ENCODE data around the gene MRPL52.
A peak's percentile ranks its signal among the peaks of the same experiment; 100 is the strongest.
"Not testable (repeated sequence)": the region's sequence is repeated elsewhere in the genome, so short reads cannot be mapped to it uniquely, and the experiment has no call there.

Gene MRPL52

GRCh38 chr14:22829661-22830442 lies at the start of gene MRPL52:
MRPL52 (plus strand) TSS chr14:22829887; CDS start chr14:22829913, 26 bp downstream.
- H3K27ac Mint-ChIP-seq = peak within 1 kb of the TSS; percentile 97
- H3K4me3 Mint-ChIP-seq = peak within 1 kb of the TSS; percentile 95
- H3K4me1 Mint-ChIP-seq (ENCODE audit: low read depth) = peaks cover 29% of the 10 kb centered on the region
- H3K36me3 Mint-ChIP-seq (ENCODE audit: low read depth) = peaks cover 51% of the 10 kb centered on the region
- H3K27me3 Mint-ChIP-seq = no peaks in the 10 kb centered on the region
- DNase-seq = peak; percentile 91
- peaks cover 7% of the 10 kb centered on the region for H3K9me3 Mint-ChIP-seq

GRCh38 chr14:22780105-22780679 lies 49.5 kb upstream of the MRPL52 start:
- no peak for DNase-seq

DNA sequence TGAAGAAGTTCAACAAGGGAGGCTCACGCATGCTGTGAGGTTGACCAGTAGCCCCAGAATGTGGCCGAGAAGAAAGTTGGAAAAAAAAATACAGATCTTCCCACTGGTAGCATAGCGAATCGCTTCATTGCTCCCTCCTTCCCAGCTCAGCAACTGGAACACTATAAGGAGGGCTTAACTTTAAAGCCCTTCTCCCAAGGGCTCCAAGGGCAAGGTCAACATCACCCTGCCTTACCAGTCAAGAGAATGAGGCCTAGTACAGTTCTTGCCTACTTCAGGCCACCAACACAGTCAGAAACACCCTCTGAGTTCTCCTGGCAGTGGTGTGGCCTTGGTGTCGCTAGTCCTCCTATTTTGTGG lies 48.8 kb upstream of the MRPL52 start:
- Mint-ChIP-seq H3K36me3 (ENCODE audit: low read depth) (peaks cover 2% of the 10 kb centered on the region), H3K9me3 (no peaks in the 10 kb centered on the region), H3K27ac (no peak overlapping the region)

More at GRCh38 chr14:22780105-22780679, 49.5 kb upstream of the MRPL52 start:
- Mint-ChIP-seq H3K27me3 (no peaks in the 10 kb centered on the region), H3K4me1 (ENCODE audit: low read depth) (no peaks in the 10 kb centered on the region), H3K27ac (no peak overlapping the region), H3K9me3 (no peaks in the 10 kb centered on the region), H3K36me3 (ENCODE audit: low read depth) (peaks cover 7% of the 10 kb centered on the region), H3K4me3 (no peak overlapping the region)

GRCh38 chr14:22781301-22781991 lies 48.2 kb upstream of the MRPL52 start:
- Mint-ChIP-seq H3K27ac (no peak overlapping the region), H3K4me1 (ENCODE audit: low read depth) (no peaks in the 10 kb centered on the region)

More for the DNA sequence above, 48.8 kb upstream of the MRPL52 start:
- Mint-ChIP-seq H3K27me3 (no peaks in the 10 kb centered on the region), H3K4me3 (no peak overlapping the region), H3K4me1 (ENCODE audit: low read depth) (no peaks in the 10 kb centered on the region)
- DNase-seq = no peak

GRCh38 chr14:22786685-22787084 lies 43.0 kb upstream of the MRPL52 start:
- peaks cover 5% of the 10 kb centered on the region for H3K4me1 Mint-ChIP-seq (ENCODE audit: low read depth)
- H3K27me3 Mint-ChIP-seq = no peaks in the 10 kb centered on the region
- H3K27ac Mint-ChIP-seq = no peak overlapping the region
- DNase-seq = no peak
- no peaks in the 10 kb centered on the region for H3K9me3 Mint-ChIP-seq
- no peaks in the 10 kb centered on the region for H3K36me3 Mint-ChIP-seq (ENCODE audit: low read depth)
- H3K4me3 Mint-ChIP-seq = no peak overlapping the region

More at GRCh38 chr14:22781301-22781991, 48.2 kb upstream of the MRPL52 start:
- DNase-seq = no peak
- Mint-ChIP-seq H3K9me3 (no peaks in the 10 kb centered on the region), H3K4me3 (no peak overlapping the region), H3K27me3 (no peaks in the 10 kb centered on the region), H3K36me3 (ENCODE audit: low read depth) (no peaks in the 10 kb centered on the region)

DNA sequence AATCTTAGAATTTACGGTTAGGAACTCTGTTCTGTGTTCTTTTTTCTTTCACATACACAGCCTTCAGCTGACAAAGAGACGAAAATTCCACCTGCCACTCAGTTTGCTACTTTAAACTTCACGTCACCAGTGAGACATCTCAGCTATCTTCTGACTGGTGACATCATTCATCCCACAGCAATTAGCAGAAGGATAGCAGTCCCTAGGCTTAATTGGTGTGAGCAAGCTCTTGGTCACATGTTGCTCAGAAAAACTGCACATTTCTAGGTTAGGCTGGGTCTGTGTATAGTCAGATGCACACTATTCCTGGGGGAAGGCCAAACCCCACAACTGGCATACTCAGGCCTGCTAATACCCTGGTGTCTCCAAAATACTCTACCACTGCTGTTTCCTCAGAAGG lies 38.4 kb upstream of the MRPL52 start:
- no peaks in the 10 kb centered on the region for H3K36me3 Mint-ChIP-seq (ENCODE audit: low read depth)
- H3K27ac Mint-ChIP-seq = no peak overlapping the region
- no peak overlapping the region for H3K4me3 Mint-ChIP-seq
- no peaks in the 10 kb centered on the region for H3K9me3 Mint-ChIP-seq
- peaks cover 6% of the 10 kb centered on the region for H3K27me3 Mint-ChIP-seq
- DNase-seq = no peak
- H3K4me1 Mint-ChIP-seq (ENCODE audit: low read depth) = peaks cover 5% of the 10 kb centered on the region

- no peaks in the 10 kb centered on the region for H3K36me3 Mint-ChIP-seq (ENCODE audit: low read depth)
- H3K9me3 Mint-ChIP-seq = no peaks in the 10 kb centered on the region
- H3K27ac Mint-ChIP-seq = no peak overlapping the region
Observed at GRCh38 chr14:22792158-22792557, 37.5 kb upstream of the MRPL52 start.

GRCh38 chr14:22793550-22793949 lies 36.1 kb upstream of the MRPL52 start:
- H3K4me3 Mint-ChIP-seq; H3K9me3 Mint-ChIP-seq; DNase-seq; H3K36me3 Mint-ChIP-seq (ENCODE audit: low read depth); H3K27ac Mint-ChIP-seq; H3K4me1 Mint-ChIP-seq (ENCODE audit: low read depth): not testable (repeated sequence)
- H3K27me3 Mint-ChIP-seq = peaks cover 15% of the 10 kb centered on the region

More at GRCh38 chr14:22792158-22792557, 37.5 kb upstream of the MRPL52 start:
- H3K4me1 Mint-ChIP-seq (ENCODE audit: low read depth) = peaks cover 5% of the 10 kb centered on the region
- no peak overlapping the region for H3K4me3 Mint-ChIP-seq
- DNase-seq = no peak
- H3K27me3 Mint-ChIP-seq = peaks cover 10% of the 10 kb centered on the region

DNA sequence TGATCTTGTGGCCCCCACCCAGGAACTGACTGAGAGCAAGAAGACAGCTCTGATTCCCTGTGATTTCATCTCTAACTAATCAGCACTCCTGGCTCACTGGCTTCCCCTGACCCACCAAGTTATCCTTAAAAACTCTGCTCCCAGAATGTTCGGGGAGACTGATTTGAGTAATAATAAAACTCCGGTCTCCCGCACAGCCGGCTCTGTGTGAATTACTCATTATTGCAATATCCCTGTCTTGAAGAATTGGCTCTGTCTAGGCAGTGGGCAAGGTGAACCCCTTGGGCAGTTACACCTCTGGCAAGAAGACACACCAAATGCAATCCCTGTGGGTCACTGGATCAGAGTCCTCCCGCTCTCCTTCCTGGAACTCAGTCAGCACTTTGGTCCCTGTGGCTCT lies 35.7 kb upstream of the MRPL52 start:
- no peaks in the 10 kb centered on the region for H3K9me3 Mint-ChIP-seq
- no peak for DNase-seq
- peaks cover 19% of the 10 kb centered on the region for H3K27me3 Mint-ChIP-seq
- H3K4me3 Mint-ChIP-seq = no peak overlapping the region
- no peaks in the 10 kb centered on the region for H3K36me3 Mint-ChIP-seq (ENCODE audit: low read depth)
- peaks cover 5% of the 10 kb centered on the region for H3K4me1 Mint-ChIP-seq (ENCODE audit: low read depth)
- no peak overlapping the region for H3K27ac Mint-ChIP-seq

- H3K36me3 Mint-ChIP-seq (ENCODE audit: low read depth) = no peaks in the 10 kb centered on the region
- H3K9me3 Mint-ChIP-seq = no peaks in the 10 kb centered on the region
- DNase-seq = no peak
- peaks cover 22% of the 10 kb centered on the region for H3K27me3 Mint-ChIP-seq
- H3K4me3 Mint-ChIP-seq = no peak overlapping the region
- no peak overlapping the region for H3K27ac Mint-ChIP-seq
- H3K4me1 Mint-ChIP-seq (ENCODE audit: low read depth) = peaks cover 5% of the 10 kb centered on the region
Observed at GRCh38 chr14:22794551-22794951, 35.1 kb upstream of the MRPL52 start.

DNA sequence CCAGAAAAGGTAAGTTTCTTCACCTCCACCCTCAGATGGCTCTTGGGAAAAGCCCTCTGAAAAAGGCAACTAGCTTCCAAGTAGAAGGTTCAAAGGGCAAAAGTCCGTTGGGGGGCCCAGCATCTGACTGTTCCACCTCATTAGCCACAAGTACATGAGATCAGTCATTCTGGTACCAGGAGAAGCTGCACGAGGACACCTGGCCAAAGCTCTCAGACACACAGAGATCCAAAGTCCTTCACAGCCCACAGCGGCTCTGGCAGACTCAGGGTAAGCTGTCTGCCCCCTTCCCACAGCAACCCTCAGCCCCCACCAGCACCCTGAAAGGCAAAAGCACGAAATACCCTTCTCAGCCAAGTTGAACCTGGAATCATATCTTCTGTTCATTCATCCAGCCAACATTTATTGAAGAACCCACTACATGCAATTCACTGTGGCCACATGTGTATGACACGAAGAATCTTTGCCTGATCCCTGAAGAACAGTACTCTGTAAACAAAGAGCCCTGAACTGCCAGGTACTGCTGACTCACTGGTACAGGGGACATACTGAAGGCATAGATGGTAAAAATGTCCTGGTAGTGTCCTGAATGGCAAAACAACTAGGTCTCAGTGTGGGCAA lies 33.5 kb upstream of the MRPL52 start:
- no peak overlapping the region for H3K27ac Mint-ChIP-seq
- H3K4me3 Mint-ChIP-seq = no peak overlapping the region
- H3K9me3 Mint-ChIP-seq = no peaks in the 10 kb centered on the region
- H3K4me1 Mint-ChIP-seq (ENCODE audit: low read depth) = no peaks in the 10 kb centered on the region
- DNase-seq = no peak
- H3K36me3 Mint-ChIP-seq (ENCODE audit: low read depth) = no peaks in the 10 kb centered on the region
- peaks cover 31% of the 10 kb centered on the region for H3K27me3 Mint-ChIP-seq

DNA sequence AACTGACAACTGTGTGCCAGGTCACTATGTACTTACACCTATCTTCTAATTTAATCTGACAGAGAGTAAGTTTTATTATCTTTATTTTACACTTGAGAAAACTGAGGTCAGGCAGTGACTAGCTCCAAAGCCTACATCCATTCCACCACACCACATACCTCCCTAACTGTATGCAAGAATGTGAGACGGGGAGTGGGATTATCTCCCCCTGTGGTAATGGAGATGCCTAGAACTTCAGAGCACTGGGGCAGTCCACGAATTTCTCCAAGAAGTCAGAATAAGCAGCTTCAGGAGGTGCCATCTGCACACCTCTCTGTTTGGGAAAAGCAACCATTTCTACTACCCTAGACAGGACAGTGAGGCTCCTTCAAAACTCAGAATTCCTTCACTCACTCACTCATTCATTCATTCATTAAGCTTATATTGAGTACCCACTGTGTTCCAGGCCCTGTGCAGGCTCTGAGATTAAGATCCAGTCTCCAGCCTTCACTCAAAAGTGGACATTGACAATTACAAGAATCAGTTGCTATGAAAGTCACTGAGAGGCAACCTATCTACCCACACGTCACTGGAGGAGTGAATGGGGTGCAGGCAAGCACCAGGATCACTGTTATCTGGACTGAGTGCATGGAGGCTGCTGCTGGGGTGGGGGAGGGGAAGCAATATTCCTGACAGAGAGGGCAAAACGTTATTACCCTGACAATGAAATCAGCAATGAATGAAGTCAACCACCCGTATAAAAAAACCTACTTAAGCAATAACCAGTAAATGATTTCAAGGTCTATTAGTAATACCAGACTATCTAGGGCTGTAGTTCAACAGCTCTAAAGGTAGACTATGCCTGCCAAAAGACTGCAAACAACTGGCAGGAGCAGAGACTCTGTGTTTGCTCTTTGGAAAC lies 32.4 kb upstream of the MRPL52 start:
- H3K9me3 Mint-ChIP-seq = no peaks in the 10 kb centered on the region
- H3K4me3 Mint-ChIP-seq = no peak overlapping the region
- H3K27ac Mint-ChIP-seq = no peak overlapping the region
- no peak for DNase-seq
- H3K27me3 Mint-ChIP-seq = peaks cover 34% of the 10 kb centered on the region
- H3K36me3 Mint-ChIP-seq (ENCODE audit: low read depth) = no peaks in the 10 kb centered on the region
- H3K4me1 Mint-ChIP-seq (ENCODE audit: low read depth) = no peaks in the 10 kb centered on the region

DNA sequence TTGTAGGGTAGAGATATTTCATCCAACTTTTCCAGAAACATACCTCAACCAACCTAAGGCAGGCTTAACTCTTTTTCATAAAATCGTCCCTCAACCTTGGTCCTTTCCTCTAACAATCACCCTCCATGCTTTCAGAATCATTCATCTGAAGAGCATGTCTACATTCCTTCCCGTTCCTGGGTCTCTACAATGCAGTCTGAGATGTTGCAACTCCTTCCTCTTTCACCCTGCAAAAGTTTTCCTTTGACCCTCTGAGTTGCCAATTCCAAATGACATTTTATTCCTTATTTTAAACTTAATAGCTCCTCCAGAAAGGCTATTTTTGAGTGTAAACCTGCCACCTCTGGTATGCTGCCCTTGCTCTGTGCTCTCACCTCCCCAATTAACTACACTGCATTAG lies 31.2 kb upstream of the MRPL52 start:
- Mint-ChIP-seq H3K4me3 (no peak overlapping the region), H3K27ac (no peak overlapping the region), H3K9me3 (no peaks in the 10 kb centered on the region), H3K4me1 (ENCODE audit: low read depth) (no peaks in the 10 kb centered on the region), H3K36me3 (ENCODE audit: low read depth) (no peaks in the 10 kb centered on the region), H3K27me3 (peaks cover 34% of the 10 kb centered on the region)
- DNase-seq = no peak

DNA sequence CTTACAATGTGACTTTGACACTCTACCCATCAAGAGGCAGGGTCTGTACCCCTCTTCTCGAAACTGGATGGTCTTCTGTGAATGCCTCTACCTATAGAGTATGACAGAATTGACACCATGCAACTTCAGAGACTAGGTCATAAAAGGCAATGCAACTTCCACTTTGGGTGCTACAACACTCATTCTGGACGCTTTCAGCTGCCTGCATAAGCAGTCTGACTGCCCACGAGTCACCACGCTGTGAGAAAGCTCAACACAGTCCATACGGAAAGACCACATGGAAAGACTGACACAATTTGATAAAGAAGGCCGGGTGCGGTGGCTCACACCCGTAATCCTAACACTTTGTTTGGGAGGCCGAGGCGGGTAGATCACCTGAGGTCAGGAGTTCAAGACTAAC lies 29.3 kb upstream of the MRPL52 start:
- peaks cover 34% of the 10 kb centered on the region for H3K27me3 Mint-ChIP-seq
- no peaks in the 10 kb centered on the region for H3K9me3 Mint-ChIP-seq
- no peak overlapping the region for H3K4me3 Mint-ChIP-seq
- no peaks in the 10 kb centered on the region for H3K4me1 Mint-ChIP-seq (ENCODE audit: low read depth)
- no peak for DNase-seq
- no peak overlapping the region for H3K27ac Mint-ChIP-seq
- no peaks in the 10 kb centered on the region for H3K36me3 Mint-ChIP-seq (ENCODE audit: low read depth)

All from activated T-cell treated with anti-CD3 and anti-CD28 coated beads, Interleukin-2, amount 50 U/mL, for 24 hours (primary cell).